Measurements from ENCODE around the gene PCCB. TPM values are rescaled to one million over a fixed set of nuclear protein-coding genes. Genes with fewer than 3 reads are reported as not detected.
A peak's percentile ranks its signal among the peaks of the same experiment; 100 is the strongest.
"Not testable (repeated sequence)": the region's sequence is repeated elsewhere in the genome, so short reads cannot be mapped to it uniquely, and the experiment has no call there.

The PCCB gene
- total and polyA plus RNA-seq, 4 donors = 55.8 to 79.1 (median 61.5) TPM

DNA sequence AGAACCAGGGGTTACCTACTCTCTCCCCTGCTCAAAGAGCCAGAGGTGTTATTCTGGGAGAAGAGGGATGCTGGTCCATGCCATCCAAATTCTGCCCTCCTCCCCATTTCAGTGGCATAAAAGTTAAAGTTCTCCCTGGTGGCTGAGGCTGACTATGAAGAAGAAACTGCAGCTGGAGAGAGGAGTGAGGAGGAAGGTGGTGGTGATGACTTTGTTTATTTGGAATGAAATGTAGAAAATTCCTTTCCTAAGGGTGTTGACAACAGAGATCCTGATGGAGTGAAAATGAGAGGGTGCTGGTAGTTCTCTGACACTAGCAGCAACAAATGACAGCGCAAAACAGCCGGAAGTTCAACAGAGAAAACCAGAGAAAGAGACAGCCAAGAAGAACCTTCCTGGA, 100.4 kb downstream of the PCCB start:
- Histone ChIP-seq H3K4me3 (ENCODE audit: low read depth, low read length) (no peak overlapping the region), H3K36me3 (ENCODE audit: control insufficient read depth, insufficient read depth, low read length) (peaks cover 2% of the 10 kb centered on the region), H3K4me1 (ENCODE audit: control insufficient read depth, insufficient read depth, low read length) (no peaks in the 10 kb centered on the region), H3K27ac (ENCODE audit: low read depth, low read length) (no peak overlapping the region), H3K9me3 (ENCODE audit: control insufficient read depth, insufficient read depth, low read length) (peaks cover 2% of the 10 kb centered on the region), H3K27me3 (ENCODE audit: control insufficient read depth, insufficient read depth, low read length) (no peaks in the 10 kb centered on the region)
- no peak for DNase-seq (ENCODE audit: low read depth in 4 of 6, low spot score in 6 of 6)
- no CpG with 5 or more reads among the region's 2 CpGs for WGBS (ENCODE audit: insufficient coverage)

DNA sequence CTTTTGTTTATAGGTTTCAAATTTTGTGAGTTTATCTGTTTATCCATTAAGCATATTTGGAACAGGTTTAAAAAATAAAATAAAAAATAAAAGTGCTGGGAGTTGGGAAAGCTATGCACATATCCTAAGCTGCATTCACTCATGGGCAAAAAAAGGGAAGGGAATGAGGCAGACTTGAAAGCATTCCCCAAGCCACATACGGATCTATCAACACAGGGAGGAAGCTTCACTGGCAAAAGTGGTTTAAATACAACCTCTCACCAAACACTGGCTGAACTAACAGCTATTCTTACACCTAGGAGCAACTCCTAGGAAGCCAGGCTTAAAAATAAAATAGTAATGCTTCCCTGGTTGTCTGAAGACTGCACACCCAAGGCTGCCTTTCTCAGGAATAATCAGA, 101.2 kb downstream of the PCCB start:
- DNase-seq (ENCODE audit: low read depth in 4 of 6, low spot score in 6 of 6) = no peak
- no peak overlapping the region for H3K27ac ChIP-seq (ENCODE audit: low read depth, low read length)
- no peaks in the 10 kb centered on the region for H3K27me3 ChIP-seq (ENCODE audit: control insufficient read depth, insufficient read depth, low read length)
- H3K9me3 ChIP-seq (ENCODE audit: control insufficient read depth, insufficient read depth, low read length) = peaks cover 2% of the 10 kb centered on the region
- H3K36me3 ChIP-seq (ENCODE audit: control insufficient read depth, insufficient read depth, low read length) = peaks cover 2% of the 10 kb centered on the region
- WGBS (ENCODE audit: insufficient coverage) = no CpG with 5 or more reads among the region's 1 CpG
- H3K4me3 ChIP-seq (ENCODE audit: low read depth, low read length) = no peak overlapping the region
- no peaks in the 10 kb centered on the region for H3K4me1 ChIP-seq (ENCODE audit: control insufficient read depth, insufficient read depth, low read length)

DNA sequence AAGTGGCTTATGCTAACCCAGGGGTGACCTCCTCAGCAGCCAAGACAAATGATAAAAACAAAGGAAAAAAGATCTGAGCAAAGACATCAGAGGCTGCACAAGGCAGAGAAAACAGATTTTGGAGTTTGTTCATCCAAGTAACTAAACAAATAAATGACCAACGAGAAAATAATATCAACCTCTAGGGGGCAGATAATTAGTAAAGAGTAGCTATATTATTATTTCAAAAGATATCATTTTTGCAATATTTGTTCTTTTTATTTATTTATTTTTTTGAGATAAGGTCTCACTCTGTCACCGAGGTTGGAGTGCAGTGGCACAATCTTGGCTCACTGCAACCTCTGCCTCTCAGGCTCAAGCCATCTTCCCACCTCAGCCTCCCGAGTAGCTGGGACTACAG, 101.8 kb downstream of the PCCB start:
- Histone ChIP-seq H3K4me1 (ENCODE audit: control insufficient read depth, insufficient read depth, low read length) (no peaks in the 10 kb centered on the region), H3K9me3 (ENCODE audit: control insufficient read depth, insufficient read depth, low read length) (peaks cover 2% of the 10 kb centered on the region), H3K27me3 (ENCODE audit: control insufficient read depth, insufficient read depth, low read length) (no peaks in the 10 kb centered on the region), H3K4me3 (ENCODE audit: low read depth, low read length) (no peak overlapping the region), H3K36me3 (ENCODE audit: control insufficient read depth, insufficient read depth, low read length) (peaks cover 2% of the 10 kb centered on the region), H3K27ac (ENCODE audit: low read depth, low read length) (no peak overlapping the region)
- WGBS (ENCODE audit: insufficient coverage) = 100% methylated on average over 1 of the region's 3 CpGs
- no peak for DNase-seq (ENCODE audit: low read depth in 4 of 6, low spot score in 6 of 6)

DNA sequence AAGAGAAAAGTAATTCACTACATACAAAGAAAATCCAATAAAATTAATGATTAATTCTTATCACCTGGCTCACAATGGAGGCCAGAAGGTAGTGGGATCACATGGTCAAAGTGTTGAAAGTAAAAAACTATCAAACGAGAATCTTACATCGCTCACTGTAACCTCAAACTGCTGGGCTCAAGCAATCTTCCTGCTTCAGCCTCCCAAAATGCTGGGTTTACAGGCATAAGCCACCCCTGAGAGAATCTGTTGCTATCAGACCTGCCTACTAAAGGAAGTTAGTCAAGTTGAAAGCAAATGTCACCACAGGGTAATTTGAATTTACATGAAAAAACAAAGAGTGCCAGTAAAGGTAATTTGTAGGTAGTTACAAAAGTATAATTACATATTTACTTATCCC, 103.3 kb downstream of the PCCB start:
- H3K27me3 ChIP-seq (ENCODE audit: control insufficient read depth, insufficient read depth, low read length) = no peaks in the 10 kb centered on the region
- no peak overlapping the region for H3K27ac ChIP-seq (ENCODE audit: low read depth, low read length)
- H3K4me1 ChIP-seq (ENCODE audit: control insufficient read depth, insufficient read depth, low read length) = no peaks in the 10 kb centered on the region
- H3K36me3 ChIP-seq (ENCODE audit: control insufficient read depth, insufficient read depth, low read length) = peaks cover under 1% of the 10 kb centered on the region
- 100% methylated on average over 1 of the region's 2 CpGs for WGBS (ENCODE audit: insufficient coverage)
- H3K9me3 ChIP-seq (ENCODE audit: control insufficient read depth, insufficient read depth, low read length) = peaks cover 2% of the 10 kb centered on the region
- no peak for DNase-seq (ENCODE audit: low read depth in 4 of 6, low spot score in 6 of 6)
- H3K4me3 ChIP-seq (ENCODE audit: low read depth, low read length) = no peak overlapping the region

DNA sequence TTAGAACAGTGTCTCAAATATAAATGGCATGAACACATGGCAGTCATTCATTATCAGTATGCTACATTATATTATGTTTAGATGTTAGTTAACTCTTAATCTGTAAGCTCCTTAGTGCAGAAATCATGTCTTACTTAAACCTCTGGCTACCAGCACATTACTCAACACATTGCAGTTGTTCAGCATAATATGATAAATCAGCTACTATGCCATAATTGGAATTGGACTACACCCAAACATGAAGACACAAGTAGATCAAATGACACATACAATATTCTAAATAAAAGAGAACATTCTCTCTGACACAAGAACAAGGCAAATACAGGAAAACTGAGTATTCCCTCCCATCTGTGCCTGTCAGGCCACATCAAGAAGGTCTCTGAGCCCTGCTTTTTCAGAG, 116.1 kb downstream of the PCCB start:
- Histone ChIP-seq H3K4me1 (ENCODE audit: control insufficient read depth, insufficient read depth, low read length) (no peaks in the 10 kb centered on the region), H3K36me3 (ENCODE audit: control insufficient read depth, insufficient read depth, low read length) (no peaks in the 10 kb centered on the region), H3K4me3 (ENCODE audit: low read depth, low read length) (no peak overlapping the region), H3K9me3 (ENCODE audit: control insufficient read depth, insufficient read depth, low read length) (no peaks in the 10 kb centered on the region), H3K27me3 (ENCODE audit: control insufficient read depth, insufficient read depth, low read length) (no peaks in the 10 kb centered on the region), H3K27ac (ENCODE audit: low read depth, low read length) (no peak overlapping the region)
- no peak for DNase-seq (ENCODE audit: low read depth in 4 of 6, low spot score in 6 of 6)

DNA sequence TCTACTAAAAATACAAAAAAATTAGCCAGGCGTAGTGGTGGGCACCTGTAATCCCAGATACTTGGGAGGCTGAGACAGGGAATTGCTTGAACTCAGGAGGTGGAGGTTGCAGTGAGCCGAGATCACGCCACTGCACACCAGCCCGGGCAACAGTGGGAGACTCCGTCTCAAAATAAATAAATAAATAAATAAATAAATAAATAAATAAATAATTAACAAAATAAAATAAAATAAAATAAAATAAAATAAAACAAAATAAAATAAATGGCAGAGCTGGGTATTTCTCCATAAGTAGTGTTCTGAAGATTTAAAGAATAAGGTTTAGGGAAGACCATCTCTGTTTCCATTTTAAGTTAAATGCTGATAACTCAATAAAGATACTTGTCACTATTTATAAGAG, 125.7 kb downstream of the PCCB start:
- not testable (repeated sequence) for H3K27me3 ChIP-seq (ENCODE audit: control insufficient read depth, insufficient read depth, low read length); H3K9me3 ChIP-seq (ENCODE audit: control insufficient read depth, insufficient read depth, low read length); H3K4me1 ChIP-seq (ENCODE audit: control insufficient read depth, insufficient read depth, low read length); H3K27ac ChIP-seq (ENCODE audit: low read depth, low read length); H3K4me3 ChIP-seq (ENCODE audit: low read depth, low read length); DNase-seq (ENCODE audit: low read depth in 4 of 6, low spot score in 6 of 6); H3K36me3 ChIP-seq (ENCODE audit: control insufficient read depth, insufficient read depth, low read length)
- no CpG with 5 or more reads among the region's 5 CpGs for WGBS (ENCODE audit: insufficient coverage)

DNA sequence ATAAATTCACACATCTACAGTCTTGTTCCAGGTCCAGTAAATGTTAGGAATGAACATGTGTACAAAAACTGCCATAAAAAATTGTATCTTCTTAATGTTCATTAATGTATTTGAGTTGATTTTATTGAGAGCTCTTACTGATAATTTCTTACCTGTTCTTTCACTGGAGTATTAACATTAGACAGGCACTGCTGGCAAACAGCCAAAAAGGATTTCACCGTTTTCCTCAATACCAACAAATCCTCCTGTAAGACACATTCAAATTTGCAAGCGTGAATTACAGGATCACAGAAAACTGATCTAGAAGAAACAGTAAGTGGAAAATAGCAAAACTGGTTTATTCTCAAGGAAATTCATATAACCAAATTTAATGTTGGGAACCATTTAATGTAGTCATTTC, 127.4 kb downstream of the PCCB start:
- Histone ChIP-seq H3K36me3 (ENCODE audit: control insufficient read depth, insufficient read depth, low read length) (peaks cover 5% of the 10 kb centered on the region), H3K9me3 (ENCODE audit: control insufficient read depth, insufficient read depth, low read length) (no peaks in the 10 kb centered on the region), H3K4me1 (ENCODE audit: control insufficient read depth, insufficient read depth, low read length) (no peaks in the 10 kb centered on the region), H3K27ac (ENCODE audit: low read depth, low read length) (no peak overlapping the region), H3K27me3 (ENCODE audit: control insufficient read depth, insufficient read depth, low read length) (no peaks in the 10 kb centered on the region), H3K4me3 (ENCODE audit: low read depth, low read length) (no peak overlapping the region)
- no CpG with 5 or more reads among the region's 2 CpGs for WGBS (ENCODE audit: insufficient coverage)
- DNase-seq (ENCODE audit: low read depth in 4 of 6, low spot score in 6 of 6) = peak in 3 of 6 donors; percentile 4 to 52 (median 5)

DNA sequence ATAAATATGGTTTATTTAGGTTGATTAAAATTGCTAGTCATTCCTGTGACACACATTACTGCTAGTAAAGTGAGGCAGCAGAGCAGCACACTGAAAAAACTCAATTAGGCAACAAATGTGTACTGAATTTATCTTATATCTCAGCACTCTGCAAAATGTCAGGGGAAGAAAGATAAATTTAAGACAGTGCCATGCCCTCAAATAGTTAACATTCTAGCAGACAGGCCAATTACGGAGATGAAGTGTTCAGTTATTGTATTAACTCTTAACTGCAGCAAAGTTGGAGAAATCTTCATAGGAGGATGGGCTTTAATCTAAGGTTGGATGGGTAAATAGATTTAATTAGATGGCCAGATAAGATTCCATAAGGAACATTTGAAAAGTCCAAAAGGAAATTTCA, 127.9 kb downstream of the PCCB start:
- H3K4me1 ChIP-seq (ENCODE audit: control insufficient read depth, insufficient read depth, low read length) = no peaks in the 10 kb centered on the region
- H3K9me3 ChIP-seq (ENCODE audit: control insufficient read depth, insufficient read depth, low read length) = no peaks in the 10 kb centered on the region
- H3K4me3 ChIP-seq (ENCODE audit: low read depth, low read length) = no peak overlapping the region
- no CpG with 5 or more reads among the region's 1 CpG for WGBS (ENCODE audit: insufficient coverage)
- H3K36me3 ChIP-seq (ENCODE audit: control insufficient read depth, insufficient read depth, low read length) = peaks cover 5% of the 10 kb centered on the region
- no peaks in the 10 kb centered on the region for H3K27me3 ChIP-seq (ENCODE audit: control insufficient read depth, insufficient read depth, low read length)
- no peak for DNase-seq (ENCODE audit: low read depth in 4 of 6, low spot score in 6 of 6)
- no peak overlapping the region for H3K27ac ChIP-seq (ENCODE audit: low read depth, low read length)

Other genes with a start within 250 kb of the PCCB start
- gene MSL2, start 54.0 kb upstream of the PCCB start, total RNA-seq = 10 to 100 TPM; 23.8 to 28.7 TPM
- gene MSL2, start 54.0 kb upstream of the PCCB start, polyA plus RNA-seq (ENCODE audit: insufficient read length in 2 of 2) = 10 to 100 TPM; 26.2 to 31.5 TPM

Data from spinal cord (tissue), 10 donors.